ENCODE data around the gene ATP13A1. TPM values are rescaled to one million over a fixed set of nuclear protein-coding genes. Genes with fewer than 3 reads are reported as not detected.

The ATP13A1 gene
- total RNA-seq, 4 donors from 2014 or later = 65.6 to 142 (median 92.3) TPM

- TF ChIP-seq CTCF (IDR thresholded peaks at IDR 0.05) (no peak), POLR2A (IDR thresholded peaks at IDR 0.05) (no peak), EP300 (IDR thresholded peaks at IDR 0.05) (no peak), POLR2AphosphoS5 (IDR thresholded peaks at IDR 0.05) (no peak)
- no CpG with 5 or more reads among the region's 51 CpGs for WGBS, 2 donors (ENCODE audit: low coverage in 1 of 2)
- Histone ChIP-seq H3K27ac (peak overlapping the region in 1 of 4 donors; percentile 22), H3K9me3 (no peaks in the 10 kb centered on the region), H3K4me1 (peaks cover 0 to 19% (median 13%) of the 10 kb centered on the region in 3 donors), H3K36me3 (peaks cover 0 to 5% of the 10 kb centered on the region in 2 donors), H3K27me3 (peaks cover 30% of the 10 kb centered on the region), H3K4me3 (peak overlapping the region in 1 of 2 donors; percentile 55)
- no peak for ATAC-seq
These were observed 34.9 kb downstream of the ATP13A1 start for GRCh38 chr19:19628501-19629134.

GRCh38 chr19:19627621-19628500, 35.6 kb downstream of the ATP13A1 start, which contains the start of gene LPAR2:
LPAR2 (minus strand) TSS chr19:19628220; CDS start chr19:19627275, 945 bp downstream.
- peak; percentile 25 for ATAC-seq
- Histone ChIP-seq H3K27ac (peak within 1 kb of the TSS in 1 of 4 donors; percentile 22), H3K4me3 (peak within 1 kb of the TSS in 1 of 2 donors; percentile 55)

GRCh38 chr19:19626516-19627472, 36.7 kb downstream of the ATP13A1 start:
- H3K9me3 ChIP-seq = no peaks in the 10 kb centered on the region
- no peak for ATAC-seq
- H3K4me3 ChIP-seq = no peak overlapping the region
- H3K4me1 ChIP-seq = peaks cover 0 to 19% (median 13%) of the 10 kb centered on the region in 3 donors
- WGBS, 2 donors (ENCODE audit: low coverage in 1 of 2) = 87 to 100% methylated on average over 1 to 9 of the region's 48 CpGs
- H3K36me3 ChIP-seq = no peaks in the 10 kb centered on the region
- H3K27ac ChIP-seq = no peak overlapping the region
- TF ChIP-seq CTCF (IDR thresholded peaks at IDR 0.05) (no peak), EP300 (IDR thresholded peaks at IDR 0.05) (no peak), POLR2A (IDR thresholded peaks at IDR 0.05) (no peak), POLR2AphosphoS5 (IDR thresholded peaks at IDR 0.05) (no peak)
- peaks cover 30% of the 10 kb centered on the region for H3K27me3 ChIP-seq

More at GRCh38 chr19:19627621-19628500, 35.6 kb downstream of the ATP13A1 start, which contains the start of gene LPAR2:
- WGBS, 2 donors (ENCODE audit: low coverage in 1 of 2) = 1 to 18% methylated on average over 4 to 20 of the region's 87 CpGs
- TF ChIP-seq CTCF (IDR thresholded peaks at IDR 0.05) (no peak), EP300 (IDR thresholded peaks at IDR 0.05) (no peak), POLR2AphosphoS5 (IDR thresholded peaks at IDR 0.05) (no peak), POLR2A (IDR thresholded peaks at IDR 0.05) (no peak)
- Histone ChIP-seq H3K36me3 (no peaks in the 10 kb centered on the region), H3K27me3 (peaks cover 30% of the 10 kb centered on the region), H3K4me1 (peaks cover 0 to 19% (median 13%) of the 10 kb centered on the region in 3 donors), H3K9me3 (no peaks in the 10 kb centered on the region)

GRCh38 chr19:19624032-19624570, 39.4 kb downstream of the ATP13A1 start:
- peaks cover 30% of the 10 kb centered on the region for H3K27me3 ChIP-seq
- no peak overlapping the region for H3K4me3 ChIP-seq
- no CpG with 5 or more reads among the region's 19 CpGs for WGBS, 2 donors (ENCODE audit: low coverage in 1 of 2)
- H3K9me3 ChIP-seq = no peaks in the 10 kb centered on the region
- no peak overlapping the region for H3K27ac ChIP-seq
- peaks cover 0 to 21% (median 13%) of the 10 kb centered on the region in 3 donors for H3K4me1 ChIP-seq
- H3K36me3 ChIP-seq = no peaks in the 10 kb centered on the region
- no peak for ATAC-seq
- TF ChIP-seq POLR2A (IDR thresholded peaks at IDR 0.05) = no peak
- TF ChIP-seq POLR2AphosphoS5 (IDR thresholded peaks at IDR 0.05) = no peak
- TF ChIP-seq CTCF (IDR thresholded peaks at IDR 0.05) = no peak
- no peak for TF ChIP-seq EP300 (IDR thresholded peaks at IDR 0.05)

All from gastroesophageal sphincter (tissue), 4 donors.